ENCODE results near the gene TCEANC2. TPM values are rescaled to one million over a fixed set of nuclear protein-coding genes. Genes with fewer than 3 reads are reported as not detected.

The TCEANC2 gene
- polyA plus RNA-seq, 1 donor from 2014 or later: 4.4 TPM

DNA sequence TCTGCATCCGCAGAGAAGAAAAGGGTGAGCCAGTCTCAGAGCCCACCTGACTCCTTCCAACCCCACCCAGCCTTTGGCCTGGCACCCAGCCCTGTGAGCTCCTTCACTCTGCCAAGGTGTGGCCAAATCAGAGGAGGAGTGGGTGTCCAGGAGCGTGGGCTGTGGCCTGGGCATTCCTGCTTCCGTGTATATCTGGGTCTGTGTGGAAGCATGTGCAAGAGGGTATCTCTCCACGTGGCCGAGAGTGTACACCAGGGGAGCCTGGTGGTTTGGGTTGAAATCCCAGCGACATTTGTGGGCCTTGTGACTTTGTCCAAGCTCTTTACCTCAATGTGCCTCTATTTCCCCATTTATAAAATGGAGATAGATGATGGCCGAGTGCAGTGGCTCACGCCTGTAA is 69.6 kb downstream of the TCEANC2 start:
- no peak overlapping the region for H3K4me3 ChIP-seq (ENCODE audit: low read length)
- H3K27me3 ChIP-seq (ENCODE audit: insufficient read depth, low read depth, low read length): no peaks in the 10 kb centered on the region
- no peak overlapping the region for H3K9ac ChIP-seq (ENCODE audit: low read length)
- no peak overlapping the region for H3K27ac ChIP-seq (ENCODE audit: low read length)
- no peaks in the 10 kb centered on the region for H3K79me2 ChIP-seq (replicated peaks; ENCODE audit: insufficient read depth, low read length)
- H2AFZ ChIP-seq (ENCODE audit: low read depth, low read length): no peak overlapping the region
- no peaks in the 10 kb centered on the region for H4K20me1 ChIP-seq (ENCODE audit: insufficient read depth)
- H3F3A ChIP-seq (ENCODE audit: insufficient read depth, low read length, poor library complexity, severe bottlenecking): no peaks in the 10 kb centered on the region
- TF ChIP-seq POLR2AphosphoS5 (IDR thresholded peaks at IDR 0.05) (no peak), RAD21 (conservative IDR thresholded peaks at IDR 0.05) (no peak), EZH2 (IDR thresholded peaks at IDR 0.05; ENCODE audit: borderline replicate concordance, insufficient read depth, low read length, poor library complexity, severe bottlenecking) (no peak), EP300 (conservative IDR thresholded peaks at IDR 0.05; ENCODE audit: poor library complexity, severe bottlenecking) (no peak), MXI1 (conservative IDR thresholded peaks at IDR 0.05; ENCODE audit: poor library complexity, severe bottlenecking) (no peak), SMC3 (conservative IDR thresholded peaks at IDR 0.05; ENCODE audit: poor library complexity) (no peak), TAF1 (IDR thresholded peaks at IDR 0.05; ENCODE audit: low read depth) (no peak)
- TF ChIP-seq, protein P1, sequence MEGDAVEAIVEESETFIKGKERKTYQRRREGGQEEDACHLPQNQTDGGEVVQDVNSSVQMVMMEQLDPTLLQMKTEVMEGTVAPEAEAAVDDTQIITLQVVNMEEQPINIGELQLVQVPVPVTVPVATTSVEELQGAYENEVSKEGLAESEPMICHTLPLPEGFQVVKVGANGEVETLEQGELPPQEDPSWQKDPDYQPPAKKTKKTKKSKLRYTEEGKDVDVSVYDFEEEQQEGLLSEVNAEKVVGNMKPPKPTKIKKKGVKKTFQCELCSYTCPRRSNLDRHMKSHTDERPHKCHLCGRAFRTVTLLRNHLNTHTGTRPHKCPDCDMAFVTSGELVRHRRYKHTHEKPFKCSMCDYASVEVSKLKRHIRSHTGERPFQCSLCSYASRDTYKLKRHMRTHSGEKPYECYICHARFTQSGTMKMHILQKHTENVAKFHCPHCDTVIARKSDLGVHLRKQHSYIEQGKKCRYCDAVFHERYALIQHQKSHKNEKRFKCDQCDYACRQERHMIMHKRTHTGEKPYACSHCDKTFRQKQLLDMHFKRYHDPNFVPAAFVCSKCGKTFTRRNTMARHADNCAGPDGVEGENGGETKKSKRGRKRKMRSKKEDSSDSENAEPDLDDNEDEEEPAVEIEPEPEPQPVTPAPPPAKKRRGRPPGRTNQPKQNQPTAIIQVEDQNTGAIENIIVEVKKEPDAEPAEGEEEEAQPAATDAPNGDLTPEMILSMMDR (IDR thresholded peaks at IDR 0.05; ENCODE audit: poor library complexity, severe bottlenecking): no peak
- TF ChIP-seq, protein P2, sequence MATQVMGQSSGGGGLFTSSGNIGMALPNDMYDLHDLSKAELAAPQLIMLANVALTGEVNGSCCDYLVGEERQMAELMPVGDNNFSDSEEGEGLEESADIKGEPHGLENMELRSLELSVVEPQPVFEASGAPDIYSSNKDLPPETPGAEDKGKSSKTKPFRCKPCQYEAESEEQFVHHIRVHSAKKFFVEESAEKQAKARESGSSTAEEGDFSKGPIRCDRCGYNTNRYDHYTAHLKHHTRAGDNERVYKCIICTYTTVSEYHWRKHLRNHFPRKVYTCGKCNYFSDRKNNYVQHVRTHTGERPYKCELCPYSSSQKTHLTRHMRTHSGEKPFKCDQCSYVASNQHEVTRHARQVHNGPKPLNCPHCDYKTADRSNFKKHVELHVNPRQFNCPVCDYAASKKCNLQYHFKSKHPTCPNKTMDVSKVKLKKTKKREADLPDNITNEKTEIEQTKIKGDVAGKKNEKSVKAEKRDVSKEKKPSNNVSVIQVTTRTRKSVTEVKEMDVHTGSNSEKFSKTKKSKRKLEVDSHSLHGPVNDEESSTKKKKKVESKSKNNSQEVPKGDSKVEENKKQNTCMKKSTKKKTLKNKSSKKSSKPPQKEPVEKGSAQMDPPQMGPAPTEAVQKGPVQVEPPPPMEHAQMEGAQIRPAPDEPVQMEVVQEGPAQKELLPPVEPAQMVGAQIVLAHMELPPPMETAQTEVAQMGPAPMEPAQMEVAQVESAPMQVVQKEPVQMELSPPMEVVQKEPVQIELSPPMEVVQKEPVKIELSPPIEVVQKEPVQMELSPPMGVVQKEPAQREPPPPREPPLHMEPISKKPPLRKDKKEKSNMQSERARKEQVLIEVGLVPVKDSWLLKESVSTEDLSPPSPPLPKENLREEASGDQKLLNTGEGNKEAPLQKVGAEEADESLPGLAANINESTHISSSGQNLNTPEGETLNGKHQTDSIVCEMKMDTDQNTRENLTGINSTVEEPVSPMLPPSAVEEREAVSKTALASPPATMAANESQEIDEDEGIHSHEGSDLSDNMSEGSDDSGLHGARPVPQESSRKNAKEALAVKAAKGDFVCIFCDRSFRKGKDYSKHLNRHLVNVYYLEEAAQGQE (IDR thresholded peaks at IDR 0.05; ENCODE audit: borderline replicate concordance): no peak
- no peak overlapping the region for H3K4me2 ChIP-seq (ENCODE audit: low read length)
- no peaks in the 10 kb centered on the region for H3K36me3 ChIP-seq (ENCODE audit: insufficient read depth, low read length)
- no peaks in the 10 kb centered on the region for H3K9me2 ChIP-seq (ENCODE audit: insufficient read depth, low read length)
- no peaks in the 10 kb centered on the region for H3K9me3 ChIP-seq (ENCODE audit: low read length)

DNA sequence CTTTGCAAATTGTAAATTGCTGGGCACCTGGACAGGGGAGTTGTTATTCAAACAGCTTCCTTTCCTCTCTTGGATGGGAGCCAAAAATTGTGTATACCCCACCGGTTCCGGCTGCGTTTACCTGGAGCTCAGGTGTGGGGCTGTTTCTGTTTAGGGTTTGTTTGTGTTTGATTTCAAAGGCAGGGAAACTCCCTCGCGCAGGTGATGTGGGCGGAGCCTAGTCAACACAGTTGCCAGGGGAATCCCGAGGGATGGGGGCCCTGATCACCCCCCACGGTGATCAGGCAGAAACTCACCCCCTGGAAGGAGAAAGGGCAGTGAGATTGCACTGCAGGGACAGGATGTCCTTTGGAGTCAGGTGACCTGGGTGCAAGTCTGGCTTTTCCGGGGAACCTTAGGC is 71.1 kb downstream of the TCEANC2 start:
- no peak for TF ChIP-seq MXI1 (conservative IDR thresholded peaks at IDR 0.05; ENCODE audit: poor library complexity, severe bottlenecking)
- TF ChIP-seq TAF1 (IDR thresholded peaks at IDR 0.05; ENCODE audit: low read depth): no peak
- TF ChIP-seq, protein P2 (IDR thresholded peaks at IDR 0.05; ENCODE audit: borderline replicate concordance): no peak
- no peak for TF ChIP-seq SMC3 (conservative IDR thresholded peaks at IDR 0.05; ENCODE audit: poor library complexity)
- TF ChIP-seq POLR2AphosphoS5 (IDR thresholded peaks at IDR 0.05): no peak
- TF ChIP-seq EZH2 (IDR thresholded peaks at IDR 0.05; ENCODE audit: borderline replicate concordance, insufficient read depth, low read length, poor library complexity, severe bottlenecking): no peak
- no peak for TF ChIP-seq EP300 (conservative IDR thresholded peaks at IDR 0.05; ENCODE audit: poor library complexity, severe bottlenecking)
- TF ChIP-seq RAD21 (conservative IDR thresholded peaks at IDR 0.05): no peak
- TF ChIP-seq, protein P1 (IDR thresholded peaks at IDR 0.05; ENCODE audit: poor library complexity, severe bottlenecking): no peak
- Histone ChIP-seq H3K9me2 (ENCODE audit: insufficient read depth, low read length) (no peaks in the 10 kb centered on the region), H3K79me2 (replicated peaks; ENCODE audit: insufficient read depth, low read length) (no peaks in the 10 kb centered on the region)

More for the DNA sequence above, 71.1 kb downstream of the TCEANC2 start:
- Histone ChIP-seq H4K20me1 (ENCODE audit: insufficient read depth) (no peaks in the 10 kb centered on the region), H3K4me2 (ENCODE audit: low read length) (no peak overlapping the region), H3F3A (ENCODE audit: insufficient read depth, low read length, poor library complexity, severe bottlenecking) (no peaks in the 10 kb centered on the region), H3K36me3 (ENCODE audit: insufficient read depth, low read length) (no peaks in the 10 kb centered on the region), H3K9me3 (ENCODE audit: low read length) (no peaks in the 10 kb centered on the region), H3K27me3 (ENCODE audit: insufficient read depth, low read depth, low read length) (no peaks in the 10 kb centered on the region), H2AFZ (ENCODE audit: low read depth, low read length) (no peak overlapping the region), H3K4me3 (ENCODE audit: low read length) (no peak overlapping the region), H3K27ac (ENCODE audit: low read length) (no peak overlapping the region), H3K9ac (ENCODE audit: low read length) (no peak overlapping the region)
